B cell (primary cell): ENCODE data around the gene PTPRM. TPM values are rescaled to one million over a fixed set of nuclear protein-coding genes. Genes with fewer than 3 reads are reported as not detected.

Experiments
- ATAC-seq: fragments of 200-7000 bp; cut with Tn5 transposase; one replicate; pipeline ENCODE4 v1.10.0; 2021; ENCODE audit warnings: low read depth, mild to moderate bottlenecking, moderate number of reproducible peaks, moderate library complexity
- CTCF ChIA-PET: fragments of 350-600 bp; sonication (Branson Sonifier 250); formaldehyde crosslinking; loops from one replicate; lab custom pipeline; 2021; ENCODE audit warnings: antibody characterized with exemption, inconsistent platforms; lab: Charles Lee
- POLR2A ChIA-PET: fragments of 350-600 bp; sonication (Branson Sonifier 250); formaldehyde crosslinking; loops from one replicate; lab custom pipeline; 2021; ENCODE audit warnings: antibody characterized with exemption; lab: Charles Lee
- DNase-seq: peaks from one replicate; pipeline ENCODE4 v3.0.0; 2013
- H2AFZ ChIP-seq: 2 replicates; pipeline ENCODE4 v1.6.1; 2012; ENCODE audit warnings: mild to moderate bottlenecking, low read depth, low read length; ENCODE audit not compliant: insufficient read depth, poor library complexity, severe bottlenecking
- H3K27ac ChIP-seq, 2 donors: 1 replicate in 1 of 2; 2 replicates in 1 of 2; pipeline ENCODE4 v1.5.1; 2012 to 2013; ENCODE audit warnings: low read length in 2 of 2, mild to moderate bottlenecking in 2 of 2, moderate library complexity in 1 of 2
- H3K27me3 ChIP-seq, 4 experiments: fragments of 200-600 bp in 1 of 4; sonication (generic) in 1 of 4; replicated peaks in 1 of 4; 1 replicate in 2 of 4; 2 replicates in 2 of 4; pipeline versions ENCODE4 v1.6.1 to v1.7.0; 2013 to 2016; ENCODE audit warnings: low read length in 3 of 4, mild to moderate bottlenecking in 2 of 4, mixed read lengths in 1 of 4, moderate library complexity in 1 of 4; ENCODE audit not compliant: insufficient read depth in 4 of 4, control insufficient read depth in 3 of 4; ENCODE audit errors: control extremely low read depth in 1 of 4
- H3K36me3 ChIP-seq, 2 experiments: replicated peaks in 1 of 2; 1 replicate in 1 of 2; 2 replicates in 1 of 2; pipeline versions ENCODE4 v1.6.1 to v1.7.1; 2013; ENCODE audit warnings: low read length in 1 of 2; ENCODE audit not compliant: insufficient read depth in 2 of 2, control insufficient read depth in 1 of 2; ENCODE audit errors: control extremely low read depth in 1 of 2, extremely low read depth in 1 of 2
- H3K4me1 ChIP-seq, 2 donors: fragments of 200-600 bp in 1 of 2; sonication (generic) in 1 of 2; 1 replicate in 1 of 2; 2 replicates in 1 of 2; pipeline versions ENCODE4 v1.5.1 to v1.6.1; 2013 to 2017; ENCODE audit warnings: low read length in 2 of 2; ENCODE audit not compliant: control insufficient read depth in 2 of 2, insufficient read depth in 2 of 2
- H3K4me2 ChIP-seq: replicated peaks from 2 replicates; pipeline ENCODE3; 2012; ENCODE audit warnings: mild to moderate bottlenecking, low read depth, low read length; ENCODE audit not compliant: poor library complexity, severe bottlenecking
- H3K4me3 ChIP-seq, 5 experiments: fragments of 200-600 bp in 1 of 5; sonication (generic) in 1 of 5; 1 replicate in 3 of 5; 2 replicates in 2 of 5; pipeline versions ENCODE4 v1.5.1 to v1.7.0; 2011 to 2016; ENCODE audit warnings: low read length in 4 of 5, mild to moderate bottlenecking in 4 of 5, low read depth in 2 of 5, control low read depth in 1 of 5, moderate library complexity in 1 of 5; ENCODE audit not compliant: insufficient read depth in 1 of 5; ENCODE audit errors: control extremely low read depth in 1 of 5, extremely low read depth in 1 of 5
- H3K79me2 ChIP-seq: fragments of 200-600 bp; sonication (generic); one replicate; pipeline ENCODE4 v1.6.0; 2016; ENCODE audit warnings: low read length; ENCODE audit not compliant: control insufficient read depth, insufficient read depth
- H3K9ac ChIP-seq: fragments of 200-600 bp; sonication (generic); 2 replicates; pipeline ENCODE4 v1.6.1; 2017; ENCODE audit warnings: mild to moderate bottlenecking, low read length, moderate library complexity
- H3K9me3 ChIP-seq, 3 donors: one replicate each; pipeline versions ENCODE4 v1.6.1 to v1.7.1; 2013; ENCODE audit warnings: low read length in 2 of 3; ENCODE audit not compliant: control insufficient read depth in 2 of 3, insufficient read depth in 1 of 3; ENCODE audit errors: control extremely low read depth in 1 of 3
- H4K20me1 ChIP-seq: 2 replicates; pipeline ENCODE4 v1.6.0; 2012; ENCODE audit warnings: mild to moderate bottlenecking, low read length; ENCODE audit not compliant: insufficient read depth, control insufficient read depth, poor library complexity, severe bottlenecking
- H3K27ac Mint-ChIP-seq: one replicate; pipeline ENCODE4 v1.8.0; 2021; ENCODE audit warnings: mixed read lengths
- H3K27me3 Mint-ChIP-seq: one replicate; pipeline ENCODE4 v1.8.0; 2021; ENCODE audit warnings: mixed read lengths
- H3K4me1 Mint-ChIP-seq: one replicate; pipeline ENCODE4 v1.8.0; 2021; ENCODE audit warnings: mixed read lengths
- H3K4me3 Mint-ChIP-seq: one replicate; pipeline ENCODE4 v1.8.0; 2021; ENCODE audit warnings: mixed read lengths
- H3K9me3 Mint-ChIP-seq: one replicate; pipeline ENCODE4 v1.8.0; 2022; ENCODE audit warnings: mixed read lengths; ENCODE audit not compliant: insufficient read depth
- EZH2 ChIP-seq: IDR thresholded peaks from 2 replicates; pipeline ENCODE4 v1.6.1; 2012; ENCODE audit warnings: borderline replicate concordance, low read depth, mild to moderate bottlenecking, moderate library complexity, low read length; ENCODE audit not compliant: insufficient read depth, poor library complexity, severe bottlenecking
- WGBS: methylation state at CpG from one replicate; pipeline ENCODE4 v1.1.5; 2013; ENCODE audit warnings: missing lambda C conversion rate; ENCODE audit not compliant: insufficient coverage; 5-methylcytosine and 5-hydroxymethylcytosine counted together
- intact Hi-C: fragments of 100-400 bp; cut with micrococcal nuclease; formaldehyde crosslinking; loops from one replicate; pipeline ENCODE4 v1.10.0; 2022
- polyA plus RNA-seq: library from polyadenylated mRNA; depleted of rRNA; stranded (reverse); fragments of >200 nt; gene quantifications from 2 replicates; pipeline ENCODE4 v1.2.3, GENCODE V29; 2012
- total RNA-seq, 2 donors: library from RNA; stranded (reverse); fragments of 120-200 nt in 1 of 2; gene quantifications; 1 replicate in 1 of 2; 2 replicates in 1 of 2; pipeline versions ENCODE4 v1.2.3 to v1.2.4, GENCODE V29; 2013 to 2022
- TF ChIP-seq, protein P1 (sequence below): fragments of 200-600 bp; IDR thresholded peaks from one replicate; pipeline ENCODE4 v1.8.0; 2022; ENCODE audit warnings: antibody characterized with exemption, mild to moderate bottlenecking

The PTPRM gene
- total and polyA plus RNA-seq, 2 donors (not counting 1 experiment from before 2014, with no cell fraction given): 0.20 to 0.89 TPM

DNA sequence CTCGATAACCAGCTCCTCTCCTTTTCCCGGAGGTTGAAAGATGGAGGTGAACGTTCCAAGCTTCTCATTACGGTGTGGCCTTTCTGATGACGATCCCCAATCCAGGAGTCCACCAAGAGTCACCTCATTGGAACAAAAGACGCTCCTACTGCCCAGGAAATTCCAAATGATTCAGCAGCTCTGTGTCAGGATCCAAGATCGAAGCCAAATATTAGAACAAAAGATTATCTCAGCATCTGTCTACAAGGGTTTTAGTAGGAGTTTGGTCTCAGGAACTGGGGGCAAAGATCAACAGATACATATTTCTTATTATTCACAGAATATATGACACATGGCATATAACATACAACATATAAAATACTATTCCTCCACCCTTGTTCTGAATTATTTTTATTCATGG is 881.0 kb downstream of the PTPRM start:
- Histone ChIP-seq H3K79me2 (no peaks in the 10 kb centered on the region), H3K36me3 (no peaks in the 10 kb centered on the region), H3K9me3 (no peaks in the 10 kb centered on the region), H3K4me3 (no peak overlapping the region), H3K27me3 (peaks cover 0 to 8% (median 0%) of the 10 kb centered on the region in 4 experiments), H3K4me2 (no peak overlapping the region), H4K20me1 (no peaks in the 10 kb centered on the region), H3K4me1 (no peaks in the 10 kb centered on the region), H2AFZ (no peak overlapping the region), H3K9ac (no peak overlapping the region), H3K27ac (no peak overlapping the region)
- intact Hi-C loops: no loop called here
- Mint-ChIP-seq H3K4me3 (no peak overlapping the region), H3K4me1 (no peaks in the 10 kb centered on the region), H3K27me3 (peaks cover 10% of the 10 kb centered on the region), H3K27ac (no peak overlapping the region), H3K9me3 (no peaks in the 10 kb centered on the region)
- ChIA-PET POLR2A (no interaction called here), CTCF (no interaction called here)
- DNase-seq (no peak), ATAC-seq (no peak)
- 73% methylated on average over 3 of the region's 7 CpGs for WGBS
- TF ChIP-seq, protein P1, sequence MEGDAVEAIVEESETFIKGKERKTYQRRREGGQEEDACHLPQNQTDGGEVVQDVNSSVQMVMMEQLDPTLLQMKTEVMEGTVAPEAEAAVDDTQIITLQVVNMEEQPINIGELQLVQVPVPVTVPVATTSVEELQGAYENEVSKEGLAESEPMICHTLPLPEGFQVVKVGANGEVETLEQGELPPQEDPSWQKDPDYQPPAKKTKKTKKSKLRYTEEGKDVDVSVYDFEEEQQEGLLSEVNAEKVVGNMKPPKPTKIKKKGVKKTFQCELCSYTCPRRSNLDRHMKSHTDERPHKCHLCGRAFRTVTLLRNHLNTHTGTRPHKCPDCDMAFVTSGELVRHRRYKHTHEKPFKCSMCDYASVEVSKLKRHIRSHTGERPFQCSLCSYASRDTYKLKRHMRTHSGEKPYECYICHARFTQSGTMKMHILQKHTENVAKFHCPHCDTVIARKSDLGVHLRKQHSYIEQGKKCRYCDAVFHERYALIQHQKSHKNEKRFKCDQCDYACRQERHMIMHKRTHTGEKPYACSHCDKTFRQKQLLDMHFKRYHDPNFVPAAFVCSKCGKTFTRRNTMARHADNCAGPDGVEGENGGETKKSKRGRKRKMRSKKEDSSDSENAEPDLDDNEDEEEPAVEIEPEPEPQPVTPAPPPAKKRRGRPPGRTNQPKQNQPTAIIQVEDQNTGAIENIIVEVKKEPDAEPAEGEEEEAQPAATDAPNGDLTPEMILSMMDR: no peak

GRCh38 chr18:8450013-8450412 is 882.9 kb downstream of the PTPRM start:
- TF ChIP-seq EZH2: no peak
- TF ChIP-seq, protein P1: peak; percentile 38
- DNase-seq (no peak), ATAC-seq (no peak)
- Mint-ChIP-seq H3K9me3 (no peaks in the 10 kb centered on the region), H3K27me3 (peaks cover 10% of the 10 kb centered on the region), H3K27ac (no peak overlapping the region), H3K4me3 (no peak overlapping the region), H3K4me1 (no peaks in the 10 kb centered on the region)
- intact Hi-C loops: no loop called here
- no peaks in the 10 kb centered on the region for H3K9me3 ChIP-seq
- WGBS: no CpG with 5 or more reads among the region's 5 CpGs
- CTCF ChIA-PET: no interaction called here
- no peaks in the 10 kb centered on the region for H3K36me3 ChIP-seq
- no peaks in the 10 kb centered on the region for H3K4me1 ChIP-seq
- POLR2A ChIA-PET: no interaction called here
- peaks cover 0 to 8% (median 0%) of the 10 kb centered on the region in 4 experiments for H3K27me3 ChIP-seq
- H4K20me1 ChIP-seq: no peaks in the 10 kb centered on the region
- no peak overlapping the region for H3K4me2 ChIP-seq
- H3K9ac ChIP-seq: no peak overlapping the region
- no peaks in the 10 kb centered on the region for H3K79me2 ChIP-seq
- no peak overlapping the region for H2AFZ ChIP-seq
- no peak overlapping the region for H3K27ac ChIP-seq
- no peak overlapping the region for H3K4me3 ChIP-seq
